ENCODE measurements around the gene CFAP141. TPM values are rescaled to one million over a fixed set of nuclear protein-coding genes. Genes with fewer than 3 reads are reported as not detected.

The CFAP141 gene
- not detected in 2 replicates for total RNA-seq (2014; rRNA removed; shearing (Covaris generic); ENCODE audit: low replicate concordance)

GRCh38 chr1:154206196-154206595, at the start of gene CFAP141:
CFAP141 (minus strand) TSS chr1:154206333; CDS start chr1:154206307, 26 bp downstream.
- peak; percentile 68 for DNase-seq
- H3K9ac ChIP-seq (ENCODE audit: low read length), result no peak within 1 kb of the TSS
- H3K27me3 ChIP-seq (ENCODE audit: low read length), result no peaks in the 10 kb centered on the region
- H3K79me2 ChIP-seq (ENCODE audit: low read length), result no peaks in the 10 kb centered on the region
- H2AFZ ChIP-seq (ENCODE audit: low read length), result no peak within 1 kb of the TSS
- H3K36me3 ChIP-seq (ENCODE audit: insufficient read depth, low read length), result peaks cover 9% of the 10 kb centered on the region; the same call in 1 of the 2 replicates
- 0 out of 2 replicates have a peak, but pooled peaks cover 7% of the 10 kb centered on the region for H4K20me1 ChIP-seq (ENCODE audit: insufficient read depth, low read depth, low read length)
- H3K4me3 ChIP-seq (ENCODE audit: low read length), result no peak within 1 kb of the TSS
- no peaks in the 10 kb centered on the region for H3K9me2 ChIP-seq (replicated peaks; ENCODE audit: insufficient read depth, low read length)
- H3K4me1 ChIP-seq (ENCODE audit: low read length), result no peaks in the 10 kb centered on the region
- no peak within 1 kb of the TSS for H3K27ac ChIP-seq (ENCODE audit: low read length)
- H3K4me2 ChIP-seq (ENCODE audit: low read depth, low read length, poor library complexity, severe bottlenecking), result no peak within 1 kb of the TSS
- no peaks in the 10 kb centered on the region for H3K9me3 ChIP-seq (ENCODE audit: low read length)

- no peak for DNase-seq
- Histone ChIP-seq H3K9me3 (ENCODE audit: low read length) (no peaks in the 10 kb centered on the region), H3K36me3 (ENCODE audit: insufficient read depth, low read length) (peaks cover 77% of the 10 kb centered on the region), H3K27ac (ENCODE audit: low read length) (no peak overlapping the region), H3K4me2 (ENCODE audit: low read depth, low read length, poor library complexity, severe bottlenecking) (no peak overlapping the region), H2AFZ (ENCODE audit: low read length) (no peak overlapping the region), H3K9me2 (replicated peaks; ENCODE audit: insufficient read depth, low read length) (no peaks in the 10 kb centered on the region), H3K4me1 (ENCODE audit: low read length) (no peaks in the 10 kb centered on the region), H3K27me3 (ENCODE audit: low read length) (no peaks in the 10 kb centered on the region), H3K9ac (ENCODE audit: low read length) (no peak overlapping the region), H3K79me2 (ENCODE audit: low read length) (peaks cover 7% of the 10 kb centered on the region), H3K4me3 (ENCODE audit: low read length) (no peak overlapping the region), H4K20me1 (ENCODE audit: insufficient read depth, low read depth, low read length) (0 out of 2 replicates have a peak, but pooled peaks cover 6% of the 10 kb centered on the region)
Measured at GRCh38 chr1:154253671-154254070, 47.5 kb upstream of the CFAP141 start.

GRCh38 chr1:154241703-154242351, 35.7 kb upstream of the CFAP141 start:
- H3K4me1 ChIP-seq (ENCODE audit: low read length), result no peaks in the 10 kb centered on the region
- H4K20me1 ChIP-seq (ENCODE audit: insufficient read depth, low read depth, low read length), result peaks cover 23% of the 10 kb centered on the region; the same call in 1 of the 2 replicates
- no peaks in the 10 kb centered on the region for H3K9me3 ChIP-seq (ENCODE audit: low read length)
- H3K9ac ChIP-seq (ENCODE audit: low read length), result no peak overlapping the region
- H3K36me3 ChIP-seq (ENCODE audit: insufficient read depth, low read length), result peaks cover 87% of the 10 kb centered on the region
- H3K79me2 ChIP-seq (ENCODE audit: low read length), result peaks cover 77% of the 10 kb centered on the region
- no peaks in the 10 kb centered on the region for H3K9me2 ChIP-seq (replicated peaks; ENCODE audit: insufficient read depth, low read length)
- no peak overlapping the region for H2AFZ ChIP-seq (ENCODE audit: low read length)
- no peak for DNase-seq
- no peaks in the 10 kb centered on the region for H3K27me3 ChIP-seq (ENCODE audit: low read length)
- no peak overlapping the region for H3K4me2 ChIP-seq (ENCODE audit: low read depth, low read length, poor library complexity, severe bottlenecking)
- no peak overlapping the region for H3K4me3 ChIP-seq (ENCODE audit: low read length)
- no peak overlapping the region for H3K27ac ChIP-seq (ENCODE audit: low read length)

- no peaks in the 10 kb centered on the region for H3K4me1 ChIP-seq (ENCODE audit: low read length)
- no peak overlapping the region for H3K27ac ChIP-seq (ENCODE audit: low read length)
- H3K9me2 ChIP-seq (replicated peaks; ENCODE audit: insufficient read depth, low read length), result no peaks in the 10 kb centered on the region
- peaks cover 25% of the 10 kb centered on the region for H4K20me1 ChIP-seq (ENCODE audit: insufficient read depth, low read depth, low read length)
- peaks cover 82% of the 10 kb centered on the region for H3K79me2 ChIP-seq (ENCODE audit: low read length)
- H3K27me3 ChIP-seq (ENCODE audit: low read length), result no peaks in the 10 kb centered on the region
- H3K9me3 ChIP-seq (ENCODE audit: low read length), result no peaks in the 10 kb centered on the region
- H3K4me2 ChIP-seq (ENCODE audit: low read depth, low read length, poor library complexity, severe bottlenecking), result no peak overlapping the region
- H2AFZ ChIP-seq (ENCODE audit: low read length), result no peak overlapping the region
- no peak overlapping the region for H3K9ac ChIP-seq (ENCODE audit: low read length)
- H3K36me3 ChIP-seq (ENCODE audit: insufficient read depth, low read length), result peaks cover 89% of the 10 kb centered on the region
- DNase-seq, result no peak
- H3K4me3 ChIP-seq (ENCODE audit: low read length), result no peak overlapping the region
Measured at GRCh38 chr1:154240294-154240833, 34.2 kb upstream of the CFAP141 start.

- DNase-seq, result no peak
- H3K4me1 ChIP-seq (ENCODE audit: low read length), result no peaks in the 10 kb centered on the region
- no peak overlapping the region for H3K4me3 ChIP-seq (ENCODE audit: low read length)
- no peak overlapping the region for H3K4me2 ChIP-seq (ENCODE audit: low read depth, low read length, poor library complexity, severe bottlenecking)
- peaks cover 88% of the 10 kb centered on the region for H3K36me3 ChIP-seq (ENCODE audit: insufficient read depth, low read length)
- no peak overlapping the region for H2AFZ ChIP-seq (ENCODE audit: low read length)
- H3K9ac ChIP-seq (ENCODE audit: low read length), result no peak overlapping the region
- no peak overlapping the region for H3K27ac ChIP-seq (ENCODE audit: low read length)
- H3K27me3 ChIP-seq (ENCODE audit: low read length), result no peaks in the 10 kb centered on the region
- no peaks in the 10 kb centered on the region for H3K9me2 ChIP-seq (replicated peaks; ENCODE audit: insufficient read depth, low read length)
- peaks cover 29% of the 10 kb centered on the region for H4K20me1 ChIP-seq (ENCODE audit: insufficient read depth, low read depth, low read length)
- no peaks in the 10 kb centered on the region for H3K9me3 ChIP-seq (ENCODE audit: low read length)
- H3K79me2 ChIP-seq (ENCODE audit: low read length), result peaks cover 85% of the 10 kb centered on the region
Measured at GRCh38 chr1:154239491-154239890, 33.4 kb upstream of the CFAP141 start.

- no peaks in the 10 kb centered on the region for H3K9me3 ChIP-seq (ENCODE audit: low read length)
- DNase-seq, result no peak
- H3K4me1 ChIP-seq (ENCODE audit: low read length), result no peaks in the 10 kb centered on the region
- peaks cover 31% of the 10 kb centered on the region for H4K20me1 ChIP-seq (ENCODE audit: insufficient read depth, low read depth, low read length)
- H3K9me2 ChIP-seq (replicated peaks; ENCODE audit: insufficient read depth, low read length), result no peaks in the 10 kb centered on the region
- no peak overlapping the region for H3K27ac ChIP-seq (ENCODE audit: low read length)
- H3K27me3 ChIP-seq (ENCODE audit: low read length), result no peaks in the 10 kb centered on the region
- no peak overlapping the region for H3K4me2 ChIP-seq (ENCODE audit: low read depth, low read length, poor library complexity, severe bottlenecking)
- H3K4me3 ChIP-seq (ENCODE audit: low read length), result no peak overlapping the region
- H3K36me3 ChIP-seq (ENCODE audit: insufficient read depth, low read length), result peaks cover 79% of the 10 kb centered on the region
- H3K9ac ChIP-seq (ENCODE audit: low read length), result no peak overlapping the region
- no peak overlapping the region for H2AFZ ChIP-seq (ENCODE audit: low read length)
- peaks cover 84% of the 10 kb centered on the region for H3K79me2 ChIP-seq (ENCODE audit: low read length)
Measured at GRCh38 chr1:154237880-154238506, 31.9 kb upstream of the CFAP141 start.

GRCh38 chr1:154237435-154237834, 31.3 kb upstream of the CFAP141 start:
- Histone ChIP-seq H3K4me2 (ENCODE audit: low read depth, low read length, poor library complexity, severe bottlenecking) (no peak overlapping the region), H3K36me3 (ENCODE audit: insufficient read depth, low read length) (peaks cover 77% of the 10 kb centered on the region), H2AFZ (ENCODE audit: low read length) (no peak overlapping the region), H3K9me3 (ENCODE audit: low read length) (no peaks in the 10 kb centered on the region), H3K4me1 (ENCODE audit: low read length) (no peaks in the 10 kb centered on the region), H3K9me2 (replicated peaks; ENCODE audit: insufficient read depth, low read length) (no peaks in the 10 kb centered on the region), H3K4me3 (ENCODE audit: low read length) (no peak overlapping the region), H3K27me3 (ENCODE audit: low read length) (no peaks in the 10 kb centered on the region), H3K27ac (ENCODE audit: low read length) (no peak overlapping the region), H4K20me1 (ENCODE audit: insufficient read depth, low read depth, low read length) (peaks cover 35% of the 10 kb centered on the region), H3K9ac (ENCODE audit: low read length) (no peak overlapping the region), H3K79me2 (ENCODE audit: low read length) (peaks cover 82% of the 10 kb centered on the region)
- no peak for DNase-seq

GRCh38 chr1:154236855-154237254, 30.7 kb upstream of the CFAP141 start:
- Histone ChIP-seq H3K9me2 (replicated peaks; ENCODE audit: insufficient read depth, low read length) (no peaks in the 10 kb centered on the region), H3K4me3 (ENCODE audit: low read length) (no peak overlapping the region), H3K4me1 (ENCODE audit: low read length) (no peaks in the 10 kb centered on the region), H3K36me3 (ENCODE audit: insufficient read depth, low read length) (peaks cover 77% of the 10 kb centered on the region), H4K20me1 (ENCODE audit: insufficient read depth, low read depth, low read length) (peaks cover 35% of the 10 kb centered on the region), H2AFZ (ENCODE audit: low read length) (no peak overlapping the region), H3K9ac (ENCODE audit: low read length) (no peak overlapping the region), H3K9me3 (ENCODE audit: low read length) (no peaks in the 10 kb centered on the region), H3K27me3 (ENCODE audit: low read length) (no peaks in the 10 kb centered on the region), H3K79me2 (ENCODE audit: low read length) (peaks cover 82% of the 10 kb centered on the region), H3K4me2 (ENCODE audit: low read depth, low read length, poor library complexity, severe bottlenecking) (no peak overlapping the region), H3K27ac (ENCODE audit: low read length) (no peak overlapping the region)
- no peak for DNase-seq
